ENCODE data around the gene ASF1A. TPM values are rescaled to one million over a fixed set of nuclear protein-coding genes. Genes with fewer than 3 reads are reported as not detected.
A peak's percentile ranks its signal among the peaks of the same experiment; 100 is the strongest.

Gene ASF1A
- total RNA-seq, 2 experiments from 2014 or later: 10.7 to 11.9 TPM

- Histone ChIP-seq H3K9me3 (ENCODE audit: control insufficient read depth in 1 of 2, insufficient read depth in 1 of 2, low read length in 2 of 2) (no peaks in the 10 kb centered on the region), H3K36me3 (ENCODE audit: insufficient read depth, low read length) (peaks cover 21% of the 10 kb centered on the region), H3K4me1 (ENCODE audit: insufficient read depth, low read length) (peaks cover 19% of the 10 kb centered on the region), H3K4me3 (ENCODE audit: low read length) (peak within 1 kb of the TSS; percentile 92), H3K27ac (ENCODE audit: low read depth in 1 of 2, low read length in 2 of 2) (peak within 1 kb of the TSS; percentile 79 to 88), H3K27me3 (ENCODE audit: control insufficient read depth in 1 of 2, insufficient read depth in 2 of 2, low read length in 2 of 2) (no peaks in the 10 kb centered on the region)
- no peaks in the 10 kb centered on the region for H3K27me3 Mint-ChIP-seq
- no peaks in the 10 kb centered on the region for H3K9me3 Mint-ChIP-seq
- peaks cover 53% of the 10 kb centered on the region for H3K4me1 Mint-ChIP-seq (ENCODE audit: low read depth)
- peak; percentile 71 to 96 (median 84) for DNase-seq
- ATAC-seq (ENCODE audit: poor library complexity): peak; percentile 88
- CTCF ChIA-PET: interaction anchor here (1.3 to 2.3 kb wide), 2 partner anchors 38 to 143 kb away, joined by 3 to 9 read pairs; no protein-coding TSS in a partner anchor
- H3K36me3 Mint-ChIP-seq (ENCODE audit: low read depth): peaks cover 40% of the 10 kb centered on the region
- intact Hi-C loops (cut with DNase I, micrococcal nuclease): loop anchor here (2.0 to 10.0 kb wide), 2 partner anchors 40 to 410 kb away; partner anchors contain the start of genes ASF1A (in 1 of the 2) and MAN1A1 (in 1 of the 2)
- peak within 1 kb of the TSS; percentile 91 for H3K4me3 Mint-ChIP-seq
- H3K27ac Mint-ChIP-seq: peak within 1 kb of the TSS; percentile 88
- TF ChIP-seq, protein P1, sequence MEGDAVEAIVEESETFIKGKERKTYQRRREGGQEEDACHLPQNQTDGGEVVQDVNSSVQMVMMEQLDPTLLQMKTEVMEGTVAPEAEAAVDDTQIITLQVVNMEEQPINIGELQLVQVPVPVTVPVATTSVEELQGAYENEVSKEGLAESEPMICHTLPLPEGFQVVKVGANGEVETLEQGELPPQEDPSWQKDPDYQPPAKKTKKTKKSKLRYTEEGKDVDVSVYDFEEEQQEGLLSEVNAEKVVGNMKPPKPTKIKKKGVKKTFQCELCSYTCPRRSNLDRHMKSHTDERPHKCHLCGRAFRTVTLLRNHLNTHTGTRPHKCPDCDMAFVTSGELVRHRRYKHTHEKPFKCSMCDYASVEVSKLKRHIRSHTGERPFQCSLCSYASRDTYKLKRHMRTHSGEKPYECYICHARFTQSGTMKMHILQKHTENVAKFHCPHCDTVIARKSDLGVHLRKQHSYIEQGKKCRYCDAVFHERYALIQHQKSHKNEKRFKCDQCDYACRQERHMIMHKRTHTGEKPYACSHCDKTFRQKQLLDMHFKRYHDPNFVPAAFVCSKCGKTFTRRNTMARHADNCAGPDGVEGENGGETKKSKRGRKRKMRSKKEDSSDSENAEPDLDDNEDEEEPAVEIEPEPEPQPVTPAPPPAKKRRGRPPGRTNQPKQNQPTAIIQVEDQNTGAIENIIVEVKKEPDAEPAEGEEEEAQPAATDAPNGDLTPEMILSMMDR (IDR thresholded peaks at IDR 0.05): no peak
- POLR2A ChIA-PET: interaction anchor here (0.7 to 3.4 kb wide), 13 partner anchors 16 to 416 kb away, joined by 3 to 55 read pairs (median 3); partner anchors contain the start of genes ASF1A, CEP85L and FAM184A
Observed at GRCh38 chr6:118934461-118935330, 40.7 kb downstream of the ASF1A start, which contains the start of gene MCM9. TSS of gene MCM9 (minus strand) at chr6:118935159. CDS start at chr6:118931723, 3,436 bp downstream.

DNA sequence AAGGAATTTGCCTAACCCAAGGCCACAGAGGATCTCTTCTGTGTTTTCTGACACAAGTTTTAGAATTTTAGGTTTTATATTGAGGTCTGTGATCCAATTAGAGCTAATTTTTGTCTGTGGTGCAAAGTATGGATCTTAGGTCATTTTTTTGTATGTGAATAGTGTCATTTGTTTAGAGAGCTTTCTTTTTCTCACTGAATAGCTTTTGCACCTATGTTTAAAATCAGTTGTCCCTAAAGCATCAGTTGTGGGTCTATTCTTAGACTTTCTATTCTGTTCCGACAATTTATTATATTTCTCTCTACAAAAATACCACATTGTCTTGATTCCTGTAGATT is 41.3 kb downstream of the ASF1A start:
- Histone ChIP-seq H3K27ac (ENCODE audit: low read depth in 1 of 2, low read length in 2 of 2) (peak overlapping the region; percentile 41 to 44), H3K4me1 (ENCODE audit: insufficient read depth, low read length) (peaks cover 19% of the 10 kb centered on the region), H3K27me3 (ENCODE audit: control insufficient read depth in 1 of 2, insufficient read depth in 2 of 2, low read length in 2 of 2) (no peaks in the 10 kb centered on the region), H3K9me3 (ENCODE audit: control insufficient read depth in 1 of 2, insufficient read depth in 1 of 2, low read length in 2 of 2) (no peaks in the 10 kb centered on the region), H3K4me3 (ENCODE audit: low read length) (peak overlapping the region; percentile 92), H3K36me3 (ENCODE audit: insufficient read depth, low read length) (peaks cover 19% of the 10 kb centered on the region)
- TF ChIP-seq, protein P1 (IDR thresholded peaks at IDR 0.05): no peak
- ATAC-seq (ENCODE audit: poor library complexity) (no peak), DNase-seq (no peak)
- Mint-ChIP-seq H3K4me3 (peak overlapping the region; percentile 91), H3K4me1 (ENCODE audit: low read depth) (peaks cover 53% of the 10 kb centered on the region), H3K36me3 (ENCODE audit: low read depth) (peaks cover 40% of the 10 kb centered on the region), H3K9me3 (no peaks in the 10 kb centered on the region), H3K27me3 (no peaks in the 10 kb centered on the region), H3K27ac (peak overlapping the region; percentile 88)
- ChIA-PET POLR2A (interaction anchor here (0.8 to 3.4 kb wide), 10 partner anchors 40 to 367 kb away, joined by 3 to 55 read pairs (median 4); partner anchors contain the start of genes ASF1A, CEP85L and FAM184A), CTCF (interaction anchor here (1.3 to 2.3 kb wide), 2 partner anchors 39 to 143 kb away, joined by 3 to 9 read pairs; no protein-coding TSS in a partner anchor)
- intact Hi-C loops (cut with DNase I, micrococcal nuclease): loop anchor here (2.0 to 10.0 kb wide), 2 partner anchors 40 to 410 kb away; partner anchors contain the start of genes ASF1A (in 1 of the 2) and MAN1A1 (in 1 of the 2)

GRCh38 chr6:118935978-118936703 is 42.2 kb downstream of the ASF1A start:
- TF ChIP-seq, protein P1 (IDR thresholded peaks at IDR 0.05): no peak
- Mint-ChIP-seq H3K4me3 (peak overlapping the region; percentile 91), H3K27ac (peak overlapping the region; percentile 88), H3K4me1 (ENCODE audit: low read depth) (peaks cover 47% of the 10 kb centered on the region), H3K36me3 (ENCODE audit: low read depth) (peaks cover 32% of the 10 kb centered on the region), H3K9me3 (no peaks in the 10 kb centered on the region), H3K27me3 (no peaks in the 10 kb centered on the region)
- ATAC-seq (ENCODE audit: poor library complexity) (no peak), DNase-seq (peak in 1 of 14 experiments; percentile 15)
- H3K9me3 ChIP-seq (ENCODE audit: control insufficient read depth in 1 of 2, insufficient read depth in 1 of 2, low read length in 2 of 2): no peaks in the 10 kb centered on the region
- ChIA-PET CTCF (no interaction called here), POLR2A (interaction anchor here (0.8 to 3.4 kb wide), 4 partner anchors 41 to 368 kb away, joined by 3 to 55 read pairs (median 10); partner anchors contain the start of genes ASF1A, CEP85L and FAM184A)
- no peaks in the 10 kb centered on the region for H3K27me3 ChIP-seq (ENCODE audit: control insufficient read depth in 1 of 2, insufficient read depth in 2 of 2, low read length in 2 of 2)
- intact Hi-C loops (cut with DNase I, micrococcal nuclease): loop anchor here (2.0 to 10.0 kb wide), 2 partner anchors 41 to 409 kb away; partner anchors contain the start of genes ASF1A (in 1 of the 2) and MAN1A1 (in 1 of the 2)
- no peak overlapping the region for H3K4me3 ChIP-seq (ENCODE audit: low read length)
- H3K4me1 ChIP-seq (ENCODE audit: insufficient read depth, low read length): peaks cover 19% of the 10 kb centered on the region
- no peak overlapping the region for H3K27ac ChIP-seq (ENCODE audit: low read depth in 1 of 2, low read length in 2 of 2)
- peaks cover 11% of the 10 kb centered on the region for H3K36me3 ChIP-seq (ENCODE audit: insufficient read depth, low read length)
